Smooth muscle cell (in vitro differentiated cells): ENCODE measurements around the gene CDC73. TPM values are rescaled to one million over a fixed set of nuclear protein-coding genes. Genes with fewer than 3 reads are reported as not detected.

Source experiments
- DNase-seq: peaks from one replicate; lab custom pipeline; 2025; ENCODE audit not compliant: unreplicated experiment; lab: John Stamatoyannopoulos, UW
- H2AFZ ChIP-seq: fragments of 200-600 bp; sonication (generic); 2 replicates; pipeline ENCODE4 v1.6.0; 2016; ENCODE audit warnings: antibody characterized with exemption, low read depth, mild to moderate bottlenecking
- H3F3A ChIP-seq: fragments of 200-600 bp; sonication (generic); 2 replicates; pipeline ENCODE4 v1.6.0; 2017; ENCODE audit warnings: antibody characterized with exemption, low read depth
- H3K27ac ChIP-seq: fragments of 200-600 bp; sonication (generic); 2 replicates; pipeline ENCODE4 v1.5.1; 2016; ENCODE audit warnings: low read depth, mild to moderate bottlenecking
- H3K27me3 ChIP-seq: fragments of 200-600 bp; sonication (generic); 2 replicates; pipeline ENCODE4 v1.6.1; 2016; ENCODE audit warnings: low read depth, mild to moderate bottlenecking
- H3K36me3 ChIP-seq: fragments of 200-600 bp; sonication (generic); 2 replicates; pipeline ENCODE4 v1.5.1; 2016; ENCODE audit warnings: low read depth
- H3K4me1 ChIP-seq: fragments of 200-600 bp; sonication (generic); 2 replicates; pipeline ENCODE4 v1.5.1; 2016; ENCODE audit warnings: low read depth
- H3K4me2 ChIP-seq: fragments of 200-600 bp; sonication (generic); 2 replicates; pipeline ENCODE4 v1.6.0; 2016; ENCODE audit warnings: mild to moderate bottlenecking
- H3K4me3 ChIP-seq: fragments of 200-600 bp; sonication (generic); 2 replicates; pipeline ENCODE4 v1.5.1; 2016; ENCODE audit warnings: mild to moderate bottlenecking
- H3K79me2 ChIP-seq: fragments of 200-600 bp; sonication (generic); 2 replicates; pipeline ENCODE4 v1.6.0; 2016; ENCODE audit warnings: low read depth, mild to moderate bottlenecking
- H3K9ac ChIP-seq: fragments of 200-600 bp; sonication (generic); 2 replicates; pipeline ENCODE4 v1.6.0; 2016; ENCODE audit warnings: low read depth
- H3K9me3 ChIP-seq: fragments of 200-600 bp; sonication (generic); replicated peaks from 2 replicates; pipeline ENCODE4 v1.5.1; 2016; ENCODE audit warnings: low read depth
- H4K20me1 ChIP-seq: fragments of 200-600 bp; sonication (generic); 2 replicates; pipeline ENCODE4 v1.6.0; 2016; ENCODE audit warnings: low read depth
- CTCF ChIP-seq: fragments of 200-600 bp; sonication (generic); IDR thresholded peaks from 2 replicates; pipeline ENCODE4 v1.5.1; 2017; ENCODE audit warnings: borderline replicate concordance, mild to moderate bottlenecking, antibody characterized with exemption; ENCODE audit not compliant: insufficient read depth, poor library complexity, severe bottlenecking
- WGBS: methylation state at CpG from one replicate; pipeline ENCODE4 v1.1.7; 2016; ENCODE audit warnings: low lambda C conversion rate; 5-methylcytosine and 5-hydroxymethylcytosine counted together
- polyA plus RNA-seq: library from polyadenylated mRNA; unstranded; fragments of >200 nt; fragmentation: Nextera tagmentation; extraction: Ambion mirVana; gene quantifications from 2 replicates; pipeline ENCODE4 v1.2.1, GENCODE V29; 2016
- total RNA-seq: library from RNA; depleted of rRNA; stranded (reverse); fragments of >200 nt; gene quantifications from 2 replicates; pipeline ENCODE4 v1.2.3, GENCODE V29; 2014

CDC73 gene
- total and polyA plus RNA-seq, 2 experiments from 2014 or later: 28.5 to 32.0 TPM

GRCh38 chr1:193144999-193145398, 23.2 kb downstream of the CDC73 start:
- Histone ChIP-seq H3K9ac (no peak overlapping the region), H3K79me2 (peaks cover 9% of the 10 kb centered on the region), H3K4me3 (no peak overlapping the region), H3K36me3 (peaks cover 12% of the 10 kb centered on the region), H3K4me1 (no peaks in the 10 kb centered on the region), H3F3A (no peaks in the 10 kb centered on the region), H3K4me2 (no peak overlapping the region), H3K27me3 (no peaks in the 10 kb centered on the region), H3K9me3 (no peaks in the 10 kb centered on the region), H3K27ac (no peak overlapping the region), H2AFZ (no peak overlapping the region), H4K20me1 (peaks cover 52% of the 10 kb centered on the region)
- no peak for DNase-seq
- 91% methylated on average over 1 of the region's 1 CpG for WGBS
- no peak for TF ChIP-seq CTCF

- H3K27ac ChIP-seq: no peak overlapping the region
- no peaks in the 10 kb centered on the region for H3K9me3 ChIP-seq
- WGBS: 90% methylated on average over 3 of the region's 3 CpGs
- H3K4me3 ChIP-seq: no peak overlapping the region
- H2AFZ ChIP-seq: no peak overlapping the region
- H3K4me1 ChIP-seq: no peaks in the 10 kb centered on the region
- H3F3A ChIP-seq: no peaks in the 10 kb centered on the region
- no peak for DNase-seq
- H4K20me1 ChIP-seq: peaks cover 56% of the 10 kb centered on the region
- no peak for TF ChIP-seq CTCF
- H3K36me3 ChIP-seq: peaks cover 18% of the 10 kb centered on the region
- no peaks in the 10 kb centered on the region for H3K27me3 ChIP-seq
- H3K4me2 ChIP-seq: no peak overlapping the region
- no peak overlapping the region for H3K9ac ChIP-seq
- H3K79me2 ChIP-seq: peaks cover 48% of the 10 kb centered on the region
These were observed 34.4 kb downstream of the CDC73 start for GRCh38 chr1:193156117-193156821.

- H3K9ac ChIP-seq: no peak overlapping the region
- no peak for TF ChIP-seq CTCF
- WGBS: 52% methylated on average over 3 of the region's 3 CpGs
- H3K4me2 ChIP-seq: no peak overlapping the region
- no peak overlapping the region for H2AFZ ChIP-seq
- H3K79me2 ChIP-seq: peaks cover 48% of the 10 kb centered on the region
- peaks cover 18% of the 10 kb centered on the region for H3K36me3 ChIP-seq
- H3K9me3 ChIP-seq: no peaks in the 10 kb centered on the region
- no peak for DNase-seq
- peaks cover 53% of the 10 kb centered on the region for H4K20me1 ChIP-seq
- no peak overlapping the region for H3K4me3 ChIP-seq
- H3K27ac ChIP-seq: no peak overlapping the region
- no peaks in the 10 kb centered on the region for H3K27me3 ChIP-seq
- H3F3A ChIP-seq: no peaks in the 10 kb centered on the region
- no peaks in the 10 kb centered on the region for H3K4me1 ChIP-seq
These were observed 35.0 kb downstream of the CDC73 start for GRCh38 chr1:193156822-193157142.

GRCh38 chr1:193157360-193157759, 35.5 kb downstream of the CDC73 start:
- DNase-seq: no peak
- H4K20me1 ChIP-seq: peaks cover 54% of the 10 kb centered on the region
- no peaks in the 10 kb centered on the region for H3K27me3 ChIP-seq
- no peak overlapping the region for H3K27ac ChIP-seq
- no peak overlapping the region for H3K4me3 ChIP-seq
- H3F3A ChIP-seq: no peaks in the 10 kb centered on the region
- no peak overlapping the region for H2AFZ ChIP-seq
- H3K9ac ChIP-seq: no peak overlapping the region
- H3K4me1 ChIP-seq: no peaks in the 10 kb centered on the region
- peaks cover 18% of the 10 kb centered on the region for H3K36me3 ChIP-seq
- 68% methylated on average over 2 of the region's 2 CpGs for WGBS
- H3K9me3 ChIP-seq: no peaks in the 10 kb centered on the region
- no peak overlapping the region for H3K4me2 ChIP-seq
- no peak for TF ChIP-seq CTCF
- H3K79me2 ChIP-seq: peaks cover 45% of the 10 kb centered on the region
